Chondrocyte (in vitro differentiated cells): ENCODE measurements around the gene SLCO4C1. TPM values are rescaled to one million over a fixed set of nuclear protein-coding genes. Genes with fewer than 3 reads are reported as not detected.

ENCODE experiments used
- DNase-seq: peaks from one replicate; pipeline ENCODE4 v3.0.0; 2021; ENCODE audit warnings: mixed read lengths, low spot score
- H3K27ac Mint-ChIP-seq: one replicate; pipeline ENCODE4 v1.8.0; 2021; ENCODE audit warnings: mild to moderate bottlenecking, moderate library complexity, mixed read lengths; ENCODE audit not compliant: unreplicated experiment
- H3K27me3 Mint-ChIP-seq: 2 replicates; pipeline ENCODE4 v1.8.0; 2021; ENCODE audit warnings: low read depth, mixed read lengths
- H3K36me3 Mint-ChIP-seq: 2 replicates; pipeline ENCODE4 v1.8.0; 2021; ENCODE audit warnings: low read depth, mixed read lengths
- H3K4me1 Mint-ChIP-seq: 2 replicates; pipeline ENCODE4 v1.8.0; 2021; ENCODE audit warnings: low read depth, mild to moderate bottlenecking, mixed read lengths
- H3K4me3 Mint-ChIP-seq: one replicate; pipeline ENCODE4 v1.8.0; 2021; ENCODE audit warnings: mild to moderate bottlenecking, moderate library complexity, mixed read lengths; ENCODE audit not compliant: unreplicated experiment
- H3K9me3 Mint-ChIP-seq: 2 replicates; pipeline ENCODE4 v1.8.0; 2021; ENCODE audit warnings: low read depth, mixed read lengths
- CTCF ChIP-seq: fragments of 200-600 bp; sonication (generic); IDR thresholded peaks from 2 replicates; pipeline ENCODE4 v1.5.0; 2021; ENCODE audit warnings: antibody characterized with exemption, mild to moderate bottlenecking, moderate library complexity
- total RNA-seq: library from RNA; stranded (reverse); gene quantifications from 3 replicates; pipeline ENCODE4 v1.2.1, GENCODE V29; 2021

SLCO4C1 gene
- total RNA-seq, 1 donor from 2014 or later, result 0.15 TPM

- Mint-ChIP-seq H3K36me3 (no peaks in the 10 kb centered on the region), H3K4me1 (no peaks in the 10 kb centered on the region), H3K4me3 (no peak overlapping the region), H3K27ac (no peak overlapping the region), H3K27me3 (peaks cover 3% of the 10 kb centered on the region), H3K9me3 (peaks cover 4% of the 10 kb centered on the region)
- no peak for TF ChIP-seq CTCF
- DNase-seq, result no peak
Measured at GRCh38 chr5:102312586-102313370, 16.7 kb upstream of the SLCO4C1 start.

GRCh38 chr5:102309586-102309985, 13.5 kb upstream of the SLCO4C1 start:
- Mint-ChIP-seq H3K4me1 (no peaks in the 10 kb centered on the region), H3K27ac (no peak overlapping the region), H3K4me3 (no peak overlapping the region), H3K36me3 (no peaks in the 10 kb centered on the region), H3K27me3 (peaks cover 1% of the 10 kb centered on the region), H3K9me3 (no peaks in the 10 kb centered on the region)
- no peak for TF ChIP-seq CTCF
- DNase-seq, result no peak

- TF ChIP-seq CTCF, result no peak
- no peaks in the 10 kb centered on the region for H3K4me1 Mint-ChIP-seq
- no peak for DNase-seq
- no peaks in the 10 kb centered on the region for H3K27me3 Mint-ChIP-seq
- no peak overlapping the region for H3K27ac Mint-ChIP-seq
- H3K9me3 Mint-ChIP-seq, result no peaks in the 10 kb centered on the region
- no peak overlapping the region for H3K4me3 Mint-ChIP-seq
- H3K36me3 Mint-ChIP-seq, result no peaks in the 10 kb centered on the region
Measured at GRCh38 chr5:102307232-102307631, 11.1 kb upstream of the SLCO4C1 start.

GRCh38 chr5:102306121-102306520, 10.0 kb upstream of the SLCO4C1 start:
- no peaks in the 10 kb centered on the region for H3K9me3 Mint-ChIP-seq

More at GRCh38 chr5:102306121-102306520, 10.0 kb upstream of the SLCO4C1 start:
- no peak for DNase-seq
- H3K27ac Mint-ChIP-seq, result no peak overlapping the region
- no peaks in the 10 kb centered on the region for H3K36me3 Mint-ChIP-seq
- no peak for TF ChIP-seq CTCF
- no peaks in the 10 kb centered on the region for H3K4me1 Mint-ChIP-seq
- no peak overlapping the region for H3K4me3 Mint-ChIP-seq
- no peaks in the 10 kb centered on the region for H3K27me3 Mint-ChIP-seq
